ES-I3 (cell line): Measurements from ENCODE around the gene BMPR1A.
"Not testable (repeated sequence)": the region's sequence is repeated elsewhere in the genome, so short reads cannot be mapped to it uniquely, and the experiment has no call there.

Source experiments
- H3K36me3 ChIP-seq: 2 replicates; pipeline ENCODE4 v1.6.1; 2013; ENCODE audit warnings: mild to moderate bottlenecking, low read length, control low read depth, moderate library complexity; ENCODE audit not compliant: insufficient read depth
- H3K4me1 ChIP-seq: 2 replicates; pipeline ENCODE4 v1.6.1; 2013; ENCODE audit warnings: mild to moderate bottlenecking, control low read depth, low read length; ENCODE audit not compliant: insufficient read depth
- H3K9ac ChIP-seq: 2 replicates; pipeline ENCODE4 v1.6.1; 2013; ENCODE audit warnings: low read depth, mild to moderate bottlenecking, low read length, moderate library complexity
- H3K9me3 ChIP-seq: 2 replicates; pipeline ENCODE4 v1.6.1; 2013; ENCODE audit warnings: mild to moderate bottlenecking, low read length, moderate library complexity; ENCODE audit not compliant: control insufficient read depth, insufficient read depth

Gene BMPR1A

DNA sequence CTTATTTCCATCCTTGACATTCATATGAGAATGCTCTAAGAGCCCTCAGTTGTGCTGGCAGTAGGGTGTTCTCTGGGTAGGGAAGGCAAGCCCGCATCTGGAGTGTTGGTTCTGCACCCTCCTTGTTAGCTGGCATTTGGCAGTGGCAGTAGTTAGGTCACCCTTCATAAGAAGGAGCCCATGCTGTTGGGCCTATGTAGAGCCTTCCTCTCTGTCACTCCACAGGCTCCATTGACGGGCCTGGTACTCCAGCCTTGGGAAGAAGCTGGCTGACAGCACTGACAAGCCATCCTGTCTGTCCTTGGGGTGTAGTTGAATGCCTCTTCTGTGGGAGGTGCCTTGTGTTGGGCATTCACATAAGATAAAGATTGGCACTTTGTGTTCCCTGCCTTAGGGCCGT lies 89.7 kb downstream of the BMPR1A start:
- Histone ChIP-seq H3K9me3 (no peaks in the 10 kb centered on the region), H3K9ac (no peak overlapping the region), H3K36me3 (peaks cover 11% of the 10 kb centered on the region), H3K4me1 (peaks cover 10% of the 10 kb centered on the region)

DNA sequence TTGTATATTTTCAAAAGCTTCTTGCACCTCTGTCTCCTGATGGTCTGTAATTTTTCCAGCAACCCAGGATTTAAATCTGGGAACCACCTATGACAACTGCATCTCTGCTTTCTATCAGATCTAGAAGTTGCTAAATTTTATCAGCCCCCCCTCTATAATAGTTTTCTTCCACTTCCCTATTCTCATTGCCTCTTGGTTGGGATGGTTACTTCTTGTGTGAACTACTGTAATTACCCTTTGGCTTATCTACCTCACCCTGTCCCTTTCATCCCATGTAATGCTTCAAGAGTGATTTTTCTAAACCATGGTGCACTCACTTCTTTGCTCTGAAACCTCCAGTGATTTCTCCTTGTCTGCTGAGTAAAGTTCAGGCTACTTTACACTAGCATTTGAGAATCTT lies 92.3 kb downstream of the BMPR1A start:
- no peaks in the 10 kb centered on the region for H3K9me3 ChIP-seq
- H3K36me3 ChIP-seq: peaks cover 7% of the 10 kb centered on the region
- H3K4me1 ChIP-seq: peaks cover 10% of the 10 kb centered on the region
- H3K9ac ChIP-seq: no peak overlapping the region

DNA sequence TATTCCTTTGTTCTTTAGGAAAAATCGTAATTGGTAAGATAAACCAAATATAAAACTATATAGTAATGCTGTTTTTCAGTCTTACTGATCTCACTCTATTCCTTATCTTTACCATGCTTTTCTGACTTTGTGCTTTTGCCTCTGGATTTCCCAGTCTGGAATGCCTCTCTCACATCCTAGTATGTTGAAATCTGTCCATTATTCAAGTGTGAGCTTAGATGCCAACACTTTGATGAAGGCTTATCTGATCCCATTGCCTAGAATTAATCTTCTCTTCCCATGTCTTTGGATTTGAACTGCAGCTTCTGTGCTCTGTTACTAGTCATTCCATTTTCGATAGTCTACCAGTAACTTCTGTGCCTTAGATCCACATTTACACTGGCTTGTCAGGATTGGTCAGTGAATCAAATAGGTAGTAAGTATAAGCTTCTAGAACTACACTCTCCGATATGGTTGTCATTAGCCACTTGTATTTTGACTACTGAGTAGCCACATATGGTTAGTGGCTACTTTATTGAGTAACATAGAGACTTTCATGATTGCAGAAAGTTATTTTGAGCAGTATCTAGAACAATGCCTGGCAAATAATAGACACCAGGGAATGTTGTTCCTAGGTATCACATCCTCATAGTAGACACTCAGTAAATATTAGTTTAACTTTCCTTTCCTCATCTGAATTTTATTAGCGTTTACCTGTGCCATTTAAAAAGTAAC lies 92.9 kb downstream of the BMPR1A start:
- peaks cover 6% of the 10 kb centered on the region; the same call in 1 of the 2 replicates for H3K36me3 ChIP-seq

DNA sequence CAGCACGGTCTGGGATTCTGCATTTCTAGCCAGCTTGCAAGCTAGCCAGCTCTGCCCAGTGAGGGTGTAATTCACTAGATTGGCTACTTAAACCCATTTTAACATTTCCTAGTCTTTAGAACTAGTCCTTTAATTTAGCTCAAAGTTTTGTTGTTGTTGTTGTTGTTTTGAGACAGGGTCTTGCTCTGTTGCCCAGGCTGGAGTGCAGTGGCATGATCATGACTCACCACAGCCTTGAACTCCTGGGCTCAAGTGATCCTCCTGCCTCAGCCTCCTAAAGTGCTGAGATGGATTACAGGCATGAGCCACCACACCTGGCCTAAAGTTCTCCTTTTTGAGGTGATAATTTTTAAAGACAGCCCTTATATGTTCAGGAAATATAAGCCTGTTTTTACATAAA lies 94.1 kb downstream of the BMPR1A start:
- H3K4me1 ChIP-seq: peaks cover 21% of the 10 kb centered on the region
- 0 out of 2 replicates have a peak, but pooled peaks cover 6% of the 10 kb centered on the region for H3K36me3 ChIP-seq
- H3K9me3 ChIP-seq: no peaks in the 10 kb centered on the region
- H3K9ac ChIP-seq: no peak overlapping the region

More for the DNA sequence above, 92.9 kb downstream of the BMPR1A start:
- Histone ChIP-seq H3K9ac (no peak overlapping the region), H3K9me3 (no peaks in the 10 kb centered on the region), H3K4me1 (peaks cover 10% of the 10 kb centered on the region)

DNA sequence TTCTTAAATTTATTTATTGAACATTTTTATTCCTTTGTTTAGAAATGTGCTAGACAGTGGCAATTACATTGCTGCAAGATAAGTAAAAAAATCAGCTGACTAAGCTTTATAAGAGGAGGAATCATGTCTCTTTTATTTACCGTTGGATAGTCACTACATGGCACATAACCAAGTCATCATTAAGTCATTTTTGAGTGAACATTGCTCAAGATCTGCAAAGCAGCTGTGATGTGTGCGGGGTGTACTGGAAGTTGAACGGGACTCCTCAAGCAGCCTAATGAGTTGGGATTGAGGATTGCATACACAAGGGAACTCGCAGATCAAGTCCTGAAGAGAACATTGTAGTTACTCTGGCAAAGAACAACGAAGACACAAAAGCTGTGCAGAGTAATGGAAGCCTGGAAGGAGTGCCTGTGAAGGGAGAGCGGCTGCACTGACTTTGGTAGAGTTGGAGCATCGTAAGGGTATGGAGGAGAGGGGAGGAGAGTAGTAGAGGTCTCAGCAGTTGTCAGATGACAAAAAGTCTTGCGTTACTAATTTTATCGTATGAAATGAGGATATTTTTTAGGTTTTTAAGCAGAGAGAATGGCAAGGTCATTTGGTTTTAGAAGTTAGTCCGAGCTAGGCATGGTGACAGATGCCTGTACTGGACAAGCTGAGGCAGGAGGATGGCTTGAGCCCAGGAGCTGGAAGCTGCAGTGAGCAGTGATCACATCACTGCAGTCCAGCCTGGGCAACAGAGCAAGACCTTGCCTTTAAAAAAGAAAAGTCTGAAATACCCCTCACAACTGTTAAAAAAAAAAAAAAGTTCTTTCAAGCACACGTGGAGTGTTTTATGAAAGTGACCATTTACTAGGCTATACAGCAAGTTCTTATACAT lies 95.1 kb downstream of the BMPR1A start:
- Histone ChIP-seq H3K9ac (no peak overlapping the region), H3K4me1 (peaks cover 31% of the 10 kb centered on the region), H3K36me3 (peaks cover 3% of the 10 kb centered on the region; the same call in 1 of the 2 replicates), H3K9me3 (no peaks in the 10 kb centered on the region)

DNA sequence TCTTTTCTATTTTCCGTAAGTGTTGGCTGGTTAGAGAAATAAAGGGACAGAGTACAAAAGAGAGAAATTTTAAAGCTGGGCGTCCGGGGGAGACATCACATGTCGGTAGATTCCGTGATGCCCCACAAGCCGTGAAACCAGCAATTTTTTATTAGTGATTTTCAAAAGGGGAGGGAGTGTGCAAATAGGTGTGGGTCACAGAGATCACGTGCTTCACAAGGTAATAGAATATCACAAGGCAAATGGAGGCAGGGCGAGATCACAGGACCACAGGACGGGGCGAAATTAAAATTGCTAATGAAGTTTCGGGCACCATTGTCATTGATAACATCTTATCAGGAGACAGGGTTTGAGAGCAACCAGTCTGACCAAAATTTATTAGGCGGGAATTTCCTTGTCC lies 97.2 kb downstream of the BMPR1A start:
- H3K9me3 ChIP-seq, H3K9ac ChIP-seq, H3K36me3 ChIP-seq: not testable (repeated sequence)
- H3K4me1 ChIP-seq: peaks cover 36% of the 10 kb centered on the region

DNA sequence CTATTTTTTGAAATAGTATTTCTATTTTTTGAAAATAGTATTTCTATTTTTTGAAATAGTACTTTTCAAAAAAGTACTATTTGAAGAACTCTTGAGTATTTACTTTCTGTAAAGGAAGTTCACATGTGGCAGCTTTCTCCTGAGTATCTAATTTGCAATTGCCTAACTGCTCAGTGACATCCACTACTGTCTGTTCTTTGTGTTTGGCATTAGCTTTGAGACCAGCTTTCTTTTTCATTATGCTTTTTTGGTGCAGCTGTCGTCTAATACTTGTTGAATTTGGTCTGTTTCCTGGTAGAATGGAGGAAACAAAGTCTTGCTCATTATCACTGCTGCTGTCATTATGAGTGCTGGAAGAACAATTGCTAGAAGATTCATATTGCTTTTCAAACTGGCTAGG lies 99.1 kb downstream of the BMPR1A start:
- no peak overlapping the region for H3K9ac ChIP-seq
- H3K9me3 ChIP-seq: no peaks in the 10 kb centered on the region
- peaks cover 3% of the 10 kb centered on the region; the same call in 1 of the 2 replicates for H3K36me3 ChIP-seq
- peaks cover 36% of the 10 kb centered on the region for H3K4me1 ChIP-seq

DNA sequence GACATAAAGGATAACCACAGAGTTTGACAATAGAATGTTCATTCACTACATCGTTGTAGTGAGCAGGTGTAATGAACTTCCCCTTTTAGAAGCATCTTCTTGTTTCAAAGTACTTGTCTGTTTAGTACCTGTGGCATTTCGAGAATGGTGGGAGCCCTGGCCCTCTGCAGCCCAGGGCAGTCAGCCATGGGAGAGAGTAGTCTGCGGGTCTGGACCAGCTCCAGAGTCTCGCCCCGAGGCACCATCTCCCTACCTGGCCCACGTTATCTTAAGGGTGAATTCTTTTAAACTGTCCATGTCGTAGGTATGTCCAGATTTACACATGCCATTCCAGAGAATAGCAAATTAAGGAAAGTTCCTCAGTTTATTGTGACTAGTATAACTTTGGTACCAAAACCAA lies 99.7 kb downstream of the BMPR1A start:
- Histone ChIP-seq H3K9ac (no peak overlapping the region), H3K9me3 (no peaks in the 10 kb centered on the region), H3K4me1 (peaks cover 38% of the 10 kb centered on the region), H3K36me3 (peaks cover 3% of the 10 kb centered on the region; the same call in 1 of the 2 replicates)

DNA sequence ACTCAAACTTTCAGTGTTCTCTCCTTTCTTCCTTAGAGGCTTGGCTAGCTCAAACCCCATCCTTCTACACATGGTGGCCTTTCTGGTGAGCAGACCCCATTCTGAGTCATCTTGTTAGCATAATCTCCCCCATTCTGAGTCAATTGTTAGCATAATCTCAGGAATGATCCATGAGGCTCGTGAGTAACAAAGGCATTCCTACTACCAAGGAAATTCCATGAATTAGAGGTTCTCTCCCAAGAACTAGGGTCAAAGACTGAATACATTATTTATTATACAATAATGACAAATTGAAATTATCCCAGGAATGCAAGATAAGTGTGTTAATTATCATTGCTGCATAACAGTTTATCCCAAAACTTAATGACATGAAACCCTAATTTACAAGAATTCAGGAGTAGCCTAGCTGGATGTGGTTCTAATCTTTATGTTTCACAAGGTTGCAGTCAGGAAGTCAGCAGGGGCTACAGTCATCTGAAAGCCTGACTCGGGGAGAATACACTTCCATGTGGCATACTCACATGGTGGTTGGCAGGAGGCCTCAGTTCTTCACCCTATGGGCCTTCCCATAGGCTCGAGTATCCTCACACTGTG lies 100.8 kb downstream of the BMPR1A start:
- Histone ChIP-seq H3K9me3 (no peaks in the 10 kb centered on the region), H3K9ac (no peak overlapping the region), H3K4me1 (peaks cover 38% of the 10 kb centered on the region)

DNA sequence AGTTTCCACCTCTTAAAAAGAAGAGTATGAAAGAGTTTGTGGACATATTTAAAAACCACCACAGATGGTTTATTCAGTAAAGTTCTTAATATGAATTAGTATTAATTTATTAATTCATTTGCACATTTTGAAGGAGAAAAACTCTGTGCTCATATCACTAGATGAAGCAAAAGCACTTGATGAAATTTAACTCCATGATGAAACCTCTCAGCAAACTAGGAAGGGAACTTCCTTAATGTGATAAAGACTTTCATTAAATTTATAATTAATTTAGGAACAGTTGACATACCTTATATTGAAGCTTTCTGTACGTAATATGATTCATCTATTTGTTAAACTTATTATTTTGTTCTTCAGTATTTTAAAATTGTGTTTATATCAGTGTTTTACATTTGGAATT lies 101.6 kb downstream of the BMPR1A start:
- Histone ChIP-seq H3K36me3 (no peaks in the 10 kb centered on the region; the same call in 1 of the 2 replicates), H3K4me1 (peaks cover 46% of the 10 kb centered on the region), H3K9me3 (no peaks in the 10 kb centered on the region), H3K9ac (no peak overlapping the region)

More for the DNA sequence above, 100.8 kb downstream of the BMPR1A start:
- H3K36me3 ChIP-seq: no peaks in the 10 kb centered on the region; the same call in 1 of the 2 replicates

DNA sequence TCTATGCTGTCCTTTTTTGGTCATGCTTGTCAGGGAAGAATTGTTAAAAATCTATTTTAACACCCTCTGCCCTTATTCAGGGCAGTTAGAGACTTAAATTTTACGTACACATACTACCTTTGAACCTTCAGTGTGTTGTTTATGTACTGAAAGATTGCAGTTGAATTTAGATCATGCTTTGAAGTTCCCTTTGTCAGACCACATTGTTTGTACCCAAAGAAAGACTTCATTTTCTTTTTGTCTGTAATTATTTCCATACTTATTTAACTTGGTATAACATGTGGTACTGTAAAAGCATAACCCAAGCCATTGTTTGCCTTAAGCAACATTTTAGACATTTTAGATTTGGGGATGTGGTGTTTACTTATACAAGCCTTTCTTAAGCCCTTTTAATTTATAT lies 104.9 kb downstream of the BMPR1A start:
- H3K36me3 ChIP-seq: no peaks in the 10 kb centered on the region; the same call in 1 of the 2 replicates
- no peak overlapping the region for H3K9ac ChIP-seq
- H3K4me1 ChIP-seq: peaks cover 51% of the 10 kb centered on the region
- no peaks in the 10 kb centered on the region for H3K9me3 ChIP-seq

DNA sequence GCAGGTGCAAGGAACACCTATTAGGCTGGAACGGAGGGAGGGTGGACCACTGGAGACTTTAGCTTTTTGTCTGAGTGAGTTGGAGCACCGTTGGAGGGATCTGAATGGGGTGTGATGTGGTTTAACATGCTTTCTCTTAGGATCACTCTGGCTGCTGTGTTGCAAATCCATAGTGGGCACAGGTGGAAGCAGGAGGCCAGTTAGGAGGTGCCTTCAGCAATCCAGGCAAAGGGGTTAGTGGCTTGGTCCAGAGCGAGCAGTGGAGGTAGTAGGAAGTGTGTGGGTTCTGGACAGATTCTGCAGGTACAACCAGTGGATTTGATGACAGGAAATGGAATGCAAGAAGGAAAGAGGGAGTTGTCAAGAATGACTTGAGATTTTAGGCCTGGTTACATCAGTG lies 106.0 kb downstream of the BMPR1A start:
- peaks cover 55% of the 10 kb centered on the region for H3K4me1 ChIP-seq

DNA sequence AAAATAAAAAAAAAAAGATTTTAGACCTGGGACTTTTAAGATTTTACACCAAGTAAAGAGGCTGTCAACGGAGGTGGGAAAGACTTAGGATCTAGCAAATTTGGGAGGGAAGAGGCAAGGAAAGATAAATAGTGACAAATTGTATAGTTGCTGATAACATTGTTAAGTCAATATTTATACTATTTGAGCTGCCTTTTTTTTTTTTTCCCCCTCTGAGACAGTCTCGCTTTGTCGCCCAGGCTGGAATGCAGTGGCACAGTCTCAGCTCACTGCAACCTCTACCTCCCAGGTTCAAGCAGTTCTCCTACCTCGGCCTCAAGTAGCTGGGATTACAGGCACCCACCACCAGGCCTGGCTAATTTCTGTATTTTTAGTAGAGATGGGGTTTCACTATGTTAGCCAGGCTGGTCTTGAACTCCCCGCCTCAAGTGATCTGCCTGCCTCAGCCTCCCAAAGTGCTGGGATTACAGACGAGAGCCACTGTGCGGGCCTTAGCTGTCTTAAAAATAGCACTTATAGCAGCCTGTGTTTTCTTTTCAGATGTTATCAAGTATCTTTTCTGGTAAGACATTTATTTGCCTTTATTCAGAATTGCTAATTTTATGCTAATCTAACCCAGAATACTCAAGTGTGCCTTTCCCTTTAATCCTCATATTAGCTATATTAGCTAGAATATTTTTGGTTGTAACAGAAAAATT lies 106.5 kb downstream of the BMPR1A start:
- H3K4me1 ChIP-seq: peaks cover 61% of the 10 kb centered on the region
- H3K9ac ChIP-seq: no peak overlapping the region; the same call in 1 of the 2 replicates
- H3K9me3 ChIP-seq: no peaks in the 10 kb centered on the region
- H3K36me3 ChIP-seq: no peaks in the 10 kb centered on the region

More for the DNA sequence above, 106.0 kb downstream of the BMPR1A start:
- H3K9me3 ChIP-seq: no peaks in the 10 kb centered on the region
- H3K36me3 ChIP-seq: no peaks in the 10 kb centered on the region
- H3K9ac ChIP-seq: no peak overlapping the region

DNA sequence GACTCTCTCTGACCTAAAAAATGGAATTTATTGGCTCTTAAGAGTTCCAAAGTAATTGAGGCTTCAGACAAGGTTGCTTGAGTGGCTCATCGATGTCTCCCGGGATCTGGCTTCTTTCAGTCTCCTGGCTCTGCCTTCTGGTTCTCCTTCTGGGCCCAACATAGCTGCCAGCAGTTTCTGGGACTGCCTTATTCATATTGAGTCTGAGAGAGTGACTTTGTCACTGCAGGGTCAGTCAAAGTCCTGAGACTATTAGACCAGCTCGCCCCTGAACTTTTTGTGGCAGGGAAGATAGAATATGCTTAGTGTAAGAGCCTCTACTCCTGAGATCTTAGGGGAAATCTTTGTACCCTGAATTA lies 107.0 kb downstream of the BMPR1A start:
- Histone ChIP-seq H3K4me1 (peaks cover 65% of the 10 kb centered on the region), H3K36me3 (no peaks in the 10 kb centered on the region), H3K9ac (no peak overlapping the region; the same call in 1 of the 2 replicates), H3K9me3 (no peaks in the 10 kb centered on the region)
